ENCODE measurements around the gene CD93. TPM values are rescaled to one million over a fixed set of nuclear protein-coding genes. Genes with fewer than 3 reads are reported as not detected.

Gene CD93
- total RNA-seq, 1 donor from 2014 or later, result not detected

DNA sequence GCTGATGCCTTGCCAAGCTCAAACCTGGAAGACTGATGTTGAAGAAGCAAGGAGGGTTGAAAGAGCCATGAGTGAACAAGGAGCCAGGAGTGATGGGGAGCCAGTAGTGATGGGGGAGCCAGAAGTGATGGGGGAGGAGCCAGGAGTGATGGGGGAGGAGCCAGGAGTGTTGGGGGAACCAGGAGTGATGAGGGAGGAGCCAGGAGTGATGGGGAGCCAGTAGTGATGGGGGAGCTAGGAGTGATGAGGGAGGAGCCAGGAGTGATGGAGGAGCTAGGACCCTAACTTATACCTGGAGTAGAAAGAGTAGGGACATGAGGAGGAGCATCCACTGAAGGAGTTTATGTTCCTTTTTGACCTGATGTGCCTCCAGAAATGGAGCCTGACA is 14.6 kb upstream of the CD93 start:
- H3K27me3 Mint-ChIP-seq (ENCODE audit: insufficient read depth, low read depth), result peaks cover 8% of the 10 kb centered on the region
- H3K4me3 Mint-ChIP-seq, result no peak overlapping the region

DNA sequence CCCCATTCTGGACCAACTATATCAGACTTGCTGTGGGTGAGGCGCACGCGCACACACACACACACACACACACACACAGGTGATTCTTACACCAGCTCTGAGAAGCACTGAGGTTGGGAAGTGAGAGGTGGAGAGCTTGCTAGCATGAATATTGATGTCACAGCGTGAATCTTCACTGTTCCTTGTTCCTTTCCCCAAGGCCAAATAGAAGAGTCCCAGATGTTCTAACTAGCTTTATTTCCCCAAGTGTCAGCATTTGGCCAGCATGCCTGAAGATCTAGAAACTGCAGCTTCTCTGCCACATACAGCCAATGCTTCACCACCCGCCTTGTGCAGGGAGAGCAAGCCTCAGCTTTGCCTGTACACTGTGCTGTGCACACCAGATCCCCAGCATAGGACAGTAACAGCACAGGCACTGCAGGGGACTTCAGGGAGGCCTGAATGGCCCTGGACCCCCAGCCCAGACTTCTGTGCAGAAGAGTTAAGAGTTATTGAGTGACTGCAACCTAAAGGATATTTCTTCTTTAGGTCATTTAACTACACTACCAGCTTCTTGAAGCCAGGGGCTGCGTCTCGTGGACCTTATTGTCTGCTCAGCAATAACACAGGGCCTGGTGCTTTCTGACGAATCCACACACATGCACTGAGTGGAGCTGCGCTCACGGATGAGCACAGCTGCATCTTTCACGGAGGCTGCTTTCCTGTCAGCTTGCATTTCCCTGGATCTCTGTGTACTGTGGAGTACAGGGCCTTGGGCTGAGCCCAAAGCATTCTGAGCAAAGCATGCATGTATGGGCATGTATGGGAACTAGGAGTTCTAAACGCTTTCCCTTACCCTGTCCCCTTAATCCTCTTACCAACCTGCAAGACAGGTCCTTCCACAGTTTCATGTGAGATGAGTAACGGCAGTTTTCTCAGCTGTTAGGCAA is 13.9 kb upstream of the CD93 start:
- Histone ChIP-seq H3K27ac (no peak overlapping the region), H3K9ac (no peak overlapping the region), H3K27me3 (no peaks in the 10 kb centered on the region), H3K4me2 (no peak overlapping the region), H3K4me3 (no peak overlapping the region), H3K36me3 (no peaks in the 10 kb centered on the region), H2AFZ (replicated peaks) (no peak overlapping the region), H3F3A (ENCODE audit: low read depth) (no peaks in the 10 kb centered on the region), H3K9me3 (ENCODE audit: low read depth) (no peaks in the 10 kb centered on the region), H3K79me2 (ENCODE audit: low read depth) (no peaks in the 10 kb centered on the region), H4K20me1 (ENCODE audit: low read depth) (no peaks in the 10 kb centered on the region), H3K4me1 (no peaks in the 10 kb centered on the region)
- DNase-seq (ENCODE audit: low spot score), result no peak
- peaks cover 20% of the 10 kb centered on the region for H3K4me1 Mint-ChIP-seq
- no peaks in the 10 kb centered on the region for H3K36me3 Mint-ChIP-seq
- H3K9me3 Mint-ChIP-seq, result peaks cover 2% of the 10 kb centered on the region
- peaks cover 8% of the 10 kb centered on the region for H3K27me3 Mint-ChIP-seq (ENCODE audit: insufficient read depth, low read depth)
- TF ChIP-seq EZH2phosphoT487 (IDR thresholded peaks at IDR 0.05), result no peak
- no peak for TF ChIP-seq EZH2 (IDR thresholded peaks at IDR 0.05)
- TF ChIP-seq, protein P1, sequence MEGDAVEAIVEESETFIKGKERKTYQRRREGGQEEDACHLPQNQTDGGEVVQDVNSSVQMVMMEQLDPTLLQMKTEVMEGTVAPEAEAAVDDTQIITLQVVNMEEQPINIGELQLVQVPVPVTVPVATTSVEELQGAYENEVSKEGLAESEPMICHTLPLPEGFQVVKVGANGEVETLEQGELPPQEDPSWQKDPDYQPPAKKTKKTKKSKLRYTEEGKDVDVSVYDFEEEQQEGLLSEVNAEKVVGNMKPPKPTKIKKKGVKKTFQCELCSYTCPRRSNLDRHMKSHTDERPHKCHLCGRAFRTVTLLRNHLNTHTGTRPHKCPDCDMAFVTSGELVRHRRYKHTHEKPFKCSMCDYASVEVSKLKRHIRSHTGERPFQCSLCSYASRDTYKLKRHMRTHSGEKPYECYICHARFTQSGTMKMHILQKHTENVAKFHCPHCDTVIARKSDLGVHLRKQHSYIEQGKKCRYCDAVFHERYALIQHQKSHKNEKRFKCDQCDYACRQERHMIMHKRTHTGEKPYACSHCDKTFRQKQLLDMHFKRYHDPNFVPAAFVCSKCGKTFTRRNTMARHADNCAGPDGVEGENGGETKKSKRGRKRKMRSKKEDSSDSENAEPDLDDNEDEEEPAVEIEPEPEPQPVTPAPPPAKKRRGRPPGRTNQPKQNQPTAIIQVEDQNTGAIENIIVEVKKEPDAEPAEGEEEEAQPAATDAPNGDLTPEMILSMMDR (IDR thresholded peaks at IDR 0.05), result no peak
- H3K4me3 Mint-ChIP-seq, result no peak overlapping the region
- H3K27ac Mint-ChIP-seq, result no peak overlapping the region

More for the DNA sequence above, 14.6 kb upstream of the CD93 start:
- H3K4me1 Mint-ChIP-seq, result peaks cover 20% of the 10 kb centered on the region
- H3K27ac ChIP-seq, result no peak overlapping the region
- no peak for DNase-seq (ENCODE audit: low spot score)
- H3K4me1 ChIP-seq, result no peaks in the 10 kb centered on the region
- H3F3A ChIP-seq (ENCODE audit: low read depth), result no peaks in the 10 kb centered on the region
- no peak overlapping the region for H3K27ac Mint-ChIP-seq
- TF ChIP-seq EZH2 (IDR thresholded peaks at IDR 0.05) (no peak), EZH2phosphoT487 (IDR thresholded peaks at IDR 0.05) (no peak)
- TF ChIP-seq, protein P1 (IDR thresholded peaks at IDR 0.05), result no peak
- H3K9me3 Mint-ChIP-seq, result peaks cover 2% of the 10 kb centered on the region
- no peak overlapping the region for H3K4me2 ChIP-seq
- no peaks in the 10 kb centered on the region for H3K36me3 ChIP-seq
- no peaks in the 10 kb centered on the region for H3K9me3 ChIP-seq (ENCODE audit: low read depth)
- H3K36me3 Mint-ChIP-seq, result no peaks in the 10 kb centered on the region
- no peaks in the 10 kb centered on the region for H3K79me2 ChIP-seq (ENCODE audit: low read depth)
- no peak overlapping the region for H3K9ac ChIP-seq
- H2AFZ ChIP-seq (replicated peaks), result no peak overlapping the region
- no peaks in the 10 kb centered on the region for H3K27me3 ChIP-seq
- H4K20me1 ChIP-seq (ENCODE audit: low read depth), result no peaks in the 10 kb centered on the region
- H3K4me3 ChIP-seq, result no peak overlapping the region

DNA sequence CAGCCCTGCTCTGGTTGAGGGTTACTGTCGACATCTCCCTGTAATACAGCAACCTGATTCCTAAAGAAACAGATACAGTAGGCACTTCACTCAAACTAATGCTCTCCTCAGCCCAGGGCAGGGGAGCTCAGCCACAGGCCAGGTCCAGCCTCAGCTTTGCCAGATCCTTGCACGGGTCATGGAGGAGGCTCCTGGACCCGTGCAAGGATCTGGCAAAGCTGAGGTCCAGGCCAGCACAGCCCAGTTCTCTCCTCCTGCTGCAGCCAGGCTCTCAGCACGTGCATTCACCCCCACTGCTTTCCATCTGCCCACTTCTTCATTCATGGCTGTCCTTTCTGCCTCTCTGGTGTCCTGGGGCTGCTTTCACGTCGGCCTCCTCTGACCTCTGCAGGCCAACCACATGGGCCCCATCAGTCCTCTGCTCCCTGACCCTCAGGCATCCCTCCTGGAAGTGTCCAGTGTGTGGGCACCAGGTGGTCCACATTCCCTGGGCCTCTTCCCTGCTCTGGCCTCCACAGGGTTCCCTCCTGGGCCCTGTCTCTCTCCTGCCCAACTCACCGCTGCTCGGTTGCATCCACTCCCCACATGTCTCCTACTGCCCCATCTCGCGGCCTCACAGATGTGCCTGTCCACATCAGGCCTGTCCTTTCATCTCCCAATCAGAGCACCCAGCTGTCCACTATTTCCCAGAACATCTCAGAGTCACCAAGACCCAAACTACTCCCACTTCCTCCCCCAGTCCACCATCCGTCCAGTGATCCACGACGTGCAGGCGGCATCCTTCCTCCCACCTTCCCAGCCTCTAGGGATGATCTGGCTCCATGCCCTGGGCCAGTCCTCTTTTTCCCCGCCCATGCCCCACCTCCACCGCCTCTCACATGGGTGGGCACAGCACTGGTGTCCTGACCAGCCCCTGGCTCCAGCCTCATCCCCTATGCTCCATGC is 11.8 kb upstream of the CD93 start:
- Histone ChIP-seq H3K27ac (no peak overlapping the region), H3K36me3 (no peaks in the 10 kb centered on the region), H3K4me2 (no peak overlapping the region), H2AFZ (replicated peaks) (no peak overlapping the region), H3K27me3 (no peaks in the 10 kb centered on the region), H3K79me2 (ENCODE audit: low read depth) (no peaks in the 10 kb centered on the region), H3F3A (ENCODE audit: low read depth) (no peaks in the 10 kb centered on the region), H4K20me1 (ENCODE audit: low read depth) (no peaks in the 10 kb centered on the region), H3K9me3 (ENCODE audit: low read depth) (no peaks in the 10 kb centered on the region), H3K4me3 (no peak overlapping the region), H3K4me1 (no peaks in the 10 kb centered on the region), H3K9ac (no peak overlapping the region)
- TF ChIP-seq EZH2phosphoT487 (IDR thresholded peaks at IDR 0.05) (no peak), EZH2 (IDR thresholded peaks at IDR 0.05) (no peak)
- TF ChIP-seq, protein P1 (IDR thresholded peaks at IDR 0.05), result no peak
- Mint-ChIP-seq H3K4me1 (peaks cover 17% of the 10 kb centered on the region), H3K27me3 (ENCODE audit: insufficient read depth, low read depth) (peaks cover 13% of the 10 kb centered on the region), H3K9me3 (no peaks in the 10 kb centered on the region), H3K36me3 (no peaks in the 10 kb centered on the region), H3K27ac (no peak overlapping the region), H3K4me3 (no peak overlapping the region)
- DNase-seq (ENCODE audit: low spot score), result no peak
